GM12878 (cell line): ENCODE measurements around the gene ZNF792. TPM values are rescaled to one million over a fixed set of nuclear protein-coding genes. Genes with fewer than 3 reads are reported as not detected.

Experiments
- MYB ChIP-seq: fragments of 150-350 bp; IDR thresholded peaks from 2 replicates; pipeline ENCODE4 v1.6.1; 2014; ENCODE audit warnings: mild to moderate bottlenecking, low read depth, low read length, borderline replicate concordance
- NR2C1 ChIP-seq: fragments of 450-650 bp; IDR thresholded peaks from 2 replicates; pipeline ENCODE4 v1.6.1; 2017; ENCODE audit warnings: antibody characterized with exemption, mild to moderate bottlenecking, moderate library complexity
- SKIL ChIP-seq: fragments of 450-650 bp; IDR thresholded peaks from 2 replicates; pipeline ENCODE4 v1.6.1; 2017; ENCODE audit warnings: mild to moderate bottlenecking, low read depth, inconsistent platforms; ENCODE audit not compliant: poor library complexity, severe bottlenecking
- ZNF622 ChIP-seq: fragments of 450-650 bp; IDR thresholded peaks from 2 replicates; pipeline ENCODE4 v1.6.1; 2017; ENCODE audit warnings: mild to moderate bottlenecking, inconsistent platforms
- polyA plus RNA-seq, 11 experiments: library from polyadenylated mRNA; depleted of rRNA in 4 of 11; unstranded in 6 of 11; stranded (reverse) in 5 of 11; fragments of >200 nt; fragmentation: Nextera tagmentation in 4 of 11; fragmentation: Illumina TruSeq in 1 of 11; extraction: Ambion mirVana in 4 of 11; extraction: Trizol in 1 of 11; gene quantifications; 1 replicate in 1 of 11; 2 replicates in 10 of 11; pipeline versions ENCODE4 v1.2.1 to v1.2.3, GENCODE V29; 2011 to 2016; ENCODE audit warnings: inconsistent platforms in 2 of 11, missing spikeins in 2 of 11, low read depth in 1 of 11
- total RNA-seq, 4 experiments: library from RNA; depleted of rRNA in 3 of 4; stranded (reverse); fragments of >200 nt in 3 of 4; fragmentation: Illumina TruSeq in 1 of 4; extraction: Trizol in 1 of 4; gene quantifications; 2 replicates each; pipeline versions ENCODE4 v1.2.1 to v1.2.3, GENCODE V29; 2013 to 2021
- TF ChIP-seq, protein P1 (sequence below): fragments of 450-650 bp; formaldehyde crosslinking; IDR thresholded peaks from 2 replicates; pipeline ENCODE4 v1.4.0; 2022; ENCODE audit warnings: mild to moderate bottlenecking, moderate library complexity

The ZNF792 gene
- total and polyA plus RNA-seq, 10 of the 15 experiments (the other 5 are each of a cell fraction or from before 2014, with no cell fraction given), result 0.53 to 4.8 (median 1.3) TPM

DNA sequence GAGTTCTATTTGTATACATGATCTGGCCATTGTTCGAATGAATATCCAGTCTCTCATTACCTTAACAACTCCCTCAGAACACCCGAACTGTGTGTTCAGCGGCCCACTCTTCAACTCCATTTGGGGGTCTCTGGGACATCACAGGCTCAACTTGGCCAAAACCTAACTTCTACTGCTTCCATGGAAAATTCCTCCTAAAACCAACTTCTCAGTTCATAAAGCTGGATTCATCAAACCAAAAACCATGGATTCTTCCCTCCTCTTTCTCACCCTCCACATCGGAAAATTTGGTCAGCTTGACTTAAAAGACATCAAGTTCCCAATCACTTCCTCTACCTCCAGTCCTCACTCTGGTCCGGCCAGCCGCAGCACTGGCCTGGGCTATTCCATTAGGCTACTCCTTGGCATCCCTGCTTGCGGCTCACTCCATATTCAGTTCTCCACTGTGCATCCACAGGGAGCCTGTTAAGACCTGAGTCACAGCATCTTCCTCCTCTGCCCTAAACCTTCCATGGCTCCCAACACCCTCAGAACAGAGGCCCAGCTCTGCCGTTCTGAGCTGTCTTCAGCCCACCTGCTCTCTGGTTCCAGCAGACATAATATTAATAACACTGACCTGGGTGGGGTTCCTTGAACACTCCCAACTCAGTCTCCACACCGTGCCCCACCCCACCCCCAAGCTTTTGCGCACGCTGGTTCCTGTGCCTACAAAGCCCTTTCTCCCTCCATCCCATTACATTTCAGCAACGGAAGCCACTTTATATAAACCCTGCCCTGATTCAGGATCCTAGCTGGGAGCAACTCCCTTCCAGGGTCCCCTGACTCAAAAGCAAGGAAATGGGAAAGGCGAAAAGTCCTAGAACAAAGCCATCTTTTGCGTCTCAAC lies 1.1 kb downstream of the ZNF792 start (continued):
- TF ChIP-seq SKIL (no peak), NR2C1 (no peak), MYB (no peak), ZNF622 (no peak)
- TF ChIP-seq, protein P1, sequence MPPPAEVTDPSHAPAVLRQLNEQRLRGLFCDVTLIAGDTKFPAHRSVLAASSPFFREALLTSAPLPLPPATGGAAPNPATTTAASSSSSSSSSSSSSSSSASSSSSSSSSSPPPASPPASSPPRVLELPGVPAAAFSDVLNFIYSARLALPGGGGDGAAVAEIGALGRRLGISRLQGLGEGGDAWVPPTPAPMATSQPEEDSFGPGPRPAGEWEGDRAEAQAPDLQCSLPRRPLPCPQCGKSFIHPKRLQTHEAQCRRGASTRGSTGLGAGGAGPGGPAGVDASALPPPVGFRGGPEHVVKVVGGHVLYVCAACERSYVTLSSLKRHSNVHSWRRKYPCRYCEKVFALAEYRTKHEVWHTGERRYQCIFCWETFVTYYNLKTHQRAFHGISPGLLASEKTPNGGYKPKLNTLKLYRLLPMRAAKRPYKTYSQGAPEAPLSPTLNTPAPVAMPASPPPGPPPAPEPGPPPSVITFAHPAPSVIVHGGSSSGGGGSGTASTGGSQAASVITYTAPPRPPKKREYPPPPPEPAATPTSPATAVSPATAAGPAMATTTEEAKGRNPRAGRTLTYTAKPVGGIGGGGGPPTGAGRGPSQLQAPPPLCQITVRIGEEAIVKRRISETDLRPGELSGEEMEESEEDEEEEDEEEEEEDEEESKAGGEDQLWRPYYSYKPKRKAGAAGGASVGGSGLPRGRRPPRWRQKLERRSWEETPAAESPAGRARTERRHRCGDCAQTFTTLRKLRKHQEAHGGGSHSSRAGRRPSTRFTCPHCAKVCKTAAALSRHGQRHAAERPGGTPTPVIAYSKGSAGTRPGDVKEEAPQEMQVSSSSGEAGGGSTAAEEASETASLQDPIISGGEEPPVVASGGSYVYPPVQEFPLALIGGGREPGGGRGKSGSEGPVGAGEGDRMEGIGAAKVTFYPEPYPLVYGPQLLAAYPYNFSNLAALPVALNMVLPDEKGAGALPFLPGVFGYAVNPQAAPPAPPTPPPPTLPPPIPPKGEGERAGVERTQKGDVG, result no peak
